ENCODE data around the gene CFAP74. TPM values are rescaled to one million over a fixed set of nuclear protein-coding genes. Genes with fewer than 3 reads are reported as not detected.
A peak's percentile ranks its signal among the peaks of the same experiment; 100 is the strongest.

The CFAP74 gene
- total and polyA plus RNA-seq, 2 of the 13 experiments (the other 11 are each of a cell fraction or from before 2014, with no cell fraction given), result 0.27 to 0.62 TPM

GRCh38 chr1:1955621-1956094 lies 47.9 kb downstream of the CFAP74 start:
- BruUV-seq (replicated peaks), result no TSS peak
- peaks cover 0 to 24% of the 10 kb centered on the region in 2 experiments; a peak in 3 of 5 replicates for H3K27me3 ChIP-seq (ENCODE audit: control insufficient read depth in 1 of 2, insufficient read depth in 2 of 2, low read length in 2 of 2)
- H3K4me1 ChIP-seq (ENCODE audit: insufficient read depth, low read length), result peaks cover 66% of the 10 kb centered on the region
- H2AFZ ChIP-seq (ENCODE audit: low read length), result no peak overlapping the region
- DNase-seq (ENCODE audit: low spot score), result peak; percentile 58
- H3K36me3 ChIP-seq (replicated peaks in 1 of 2; ENCODE audit: control insufficient read depth in 1 of 2, insufficient read depth in 2 of 2, low read length in 2 of 2), result no peaks in the 10 kb centered on the region
- 21% methylated on average over 10 of the region's 14 CpGs for WGBS (ENCODE audit: low lambda C conversion rate)
- CTCF ChIA-PET (ENCODE audit: low intra/inter-chr PET ratio, low total read pairs), result no interaction called here
- peak; percentile 21; the same call in 2 of the 3 replicates for ATAC-seq
- no peak overlapping the region for H3K27ac ChIP-seq (ENCODE audit: extremely low read length, insufficient read depth, low read length)
- POLR2A ChIA-PET, result interaction anchor here (1.4 to 4.3 kb wide), 2 partner anchors 8 to 12 kb away, joined by 5 to 18 read pairs; no protein-coding TSS in a partner anchor
- H3K4me3 ChIP-seq (replicated peaks in 1 of 3; ENCODE audit: insufficient read depth in 1 of 3, low read depth in 2 of 3, low read length in 3 of 3), result peak overlapping the region in 1 of 3 experiments; percentile 17; a peak in 1 of 6 replicates
- in situ Hi-C loops (cut with HindIII; ENCODE audit: extremely low pct_ligation_motif_present, low pct_unique_long_range_greater_than_20kb) (no loop called here), intact Hi-C loops (cut with micrococcal nuclease; ENCODE audit: unreplicated experiment) (no loop called here)
- H3K9me3 ChIP-seq (ENCODE audit: low read length), result no peaks in the 10 kb centered on the region
- H3K4me2 ChIP-seq (ENCODE audit: low read depth, low read length), result peak overlapping the region; percentile 56
- FAIRE-seq, result no peak
- no peaks in the 10 kb centered on the region for H3K79me2 ChIP-seq (ENCODE audit: insufficient read depth, low read length)
- no peaks in the 10 kb centered on the region for H4K20me1 ChIP-seq (ENCODE audit: insufficient read depth, low read length)
- no peak overlapping the region for H3K9ac ChIP-seq (ENCODE audit: insufficient read depth, low read depth, low read length)
- no peak for TF ChIP-seq ZNF761 (CRISPR knock-in tag; conservative IDR thresholded peaks at IDR 0.05)
- no peak for TF ChIP-seq JUN (CRISPR knock-in tag; IDR thresholded peaks at IDR 0.05)
- no peak for TF ChIP-seq ZNF737 (CRISPR knock-in tag; IDR thresholded peaks at IDR 0.05; ENCODE audit: borderline replicate concordance)
- TF ChIP-seq TFAP4 (IDR thresholded peaks at IDR 0.05; ENCODE audit: borderline replicate concordance, low read depth), result peak; percentile 89
- TF ChIP-seq ZNF318 (CRISPR knock-in tag; IDR thresholded peaks at IDR 0.05), result no peak
- no peak for TF ChIP-seq THAP9 (CRISPR knock-in tag; IDR thresholded peaks at IDR 0.05; ENCODE audit: borderline replicate concordance)
- TF ChIP-seq ZNF747 (CRISPR knock-in tag; IDR thresholded peaks at IDR 0.05; ENCODE audit: borderline replicate concordance), result no peak
- TF ChIP-seq ZBTB8A (CRISPR knock-in tag; IDR thresholded peaks at IDR 0.05; ENCODE audit: borderline replicate concordance, low read depth), result no peak
- TF ChIP-seq SOX5 (CRISPR knock-in tag; IDR thresholded peaks at IDR 0.05; ENCODE audit: borderline replicate concordance), result peak; percentile 39; the same call in 1 of the 2 replicates
- TF ChIP-seq ZBTB43 (CRISPR knock-in tag; conservative IDR thresholded peaks at IDR 0.05), result 0 out of 2 replicates have a peak, but pooled peaks have one; percentile 31

Data from HepG2 (cell line).